Limb (tissue), 2 donors: Measurements from ENCODE around the gene ALDH8A1.

Experiments used
- DNase-seq, 2 donors: peaks; one replicate each; pipeline ENCODE4 v3.0.0-alpha.2; 2016; ENCODE audit errors: extremely low spot score in 2 of 2

The ALDH8A1 gene

DNA sequence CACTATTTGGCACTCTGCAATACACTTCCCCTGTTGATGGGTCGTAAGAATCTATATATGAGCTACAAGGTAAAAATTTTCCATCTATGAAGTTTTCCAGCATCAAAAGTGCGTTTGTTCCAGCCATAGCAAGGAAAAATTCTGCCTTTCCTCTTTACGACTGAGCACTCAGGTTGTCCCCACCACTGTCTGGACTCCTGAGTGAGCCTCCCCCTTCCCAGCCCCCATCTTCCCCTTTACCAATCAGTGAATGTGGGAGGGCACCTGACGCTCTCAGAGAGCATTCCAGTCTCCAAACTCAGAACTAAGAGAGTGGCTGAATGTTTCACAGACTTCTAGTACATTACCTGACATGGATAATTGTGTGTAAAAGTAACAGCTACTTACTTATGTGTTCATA is at the start of gene ALDH8A1:
ALDH8A1 (minus strand) TSS at position 175 of the 400 bp plus-strand sequence; CDS start at position 127, 48 bp downstream.
- DNase-seq = no peak

DNA sequence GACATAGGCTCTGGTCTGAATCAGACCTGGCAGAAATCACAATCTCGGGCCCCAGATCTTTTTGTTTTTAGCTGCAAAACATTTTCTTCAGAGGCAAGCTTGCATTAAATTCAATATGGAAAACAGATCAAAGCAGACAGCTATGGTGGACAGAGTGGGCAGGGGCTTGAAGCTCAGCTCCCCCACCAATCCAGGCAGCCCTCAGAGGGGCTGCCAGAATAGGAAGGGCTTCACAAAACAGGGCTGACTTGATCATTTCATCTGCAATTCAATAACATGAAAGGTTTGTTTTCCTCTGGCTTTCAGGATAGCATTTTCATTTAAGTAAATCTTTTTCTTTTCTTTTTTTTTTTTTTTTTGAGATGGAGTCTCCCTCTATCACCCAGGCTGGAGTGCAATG is 49.2 kb upstream of the ALDH8A1 start:
- no peak for DNase-seq

DNA sequence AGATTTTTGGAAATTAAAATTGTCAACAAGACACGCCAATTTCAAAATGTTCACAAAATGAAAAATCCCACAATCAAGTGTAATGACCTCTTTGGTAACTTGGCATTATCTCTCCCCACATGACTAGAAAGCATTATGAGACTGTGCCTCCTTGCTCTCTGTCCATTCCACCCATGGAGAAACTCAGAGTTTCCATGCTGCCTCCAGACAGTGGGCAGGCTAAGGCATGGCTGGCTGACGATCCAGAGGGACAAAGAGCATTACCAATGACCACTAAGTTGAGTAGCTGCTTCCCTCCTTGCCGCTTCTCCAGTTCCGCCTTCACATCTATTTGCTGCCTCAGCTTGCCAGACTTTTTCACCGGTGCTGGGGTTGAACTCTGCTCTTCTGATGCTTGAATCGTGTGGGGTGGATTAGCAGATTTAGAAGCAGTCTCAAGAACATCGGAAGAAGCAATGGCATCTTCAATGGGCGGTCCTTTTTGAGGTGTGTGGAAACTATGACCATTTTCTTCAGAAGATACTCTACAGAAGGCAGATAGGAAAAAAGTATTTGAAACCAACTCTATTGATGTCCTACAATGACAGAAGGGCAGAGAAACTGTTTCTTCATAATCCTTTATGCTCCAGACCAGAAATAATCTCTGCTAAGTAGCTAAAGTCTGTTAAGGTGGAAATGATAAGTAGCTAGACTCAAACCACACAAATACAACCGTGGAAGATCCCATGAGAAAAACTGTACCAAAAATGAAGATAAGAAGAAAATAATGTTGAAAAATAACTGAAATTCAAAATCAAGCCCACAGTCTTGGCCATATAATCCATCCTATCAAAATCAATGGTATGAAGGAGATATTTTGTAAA is 47.5 kb upstream of the ALDH8A1 start:
- DNase-seq = no peak

GRCh38 chr6:134995536-134995935 is 45.6 kb upstream of the ALDH8A1 start:
- DNase-seq = no peak

DNA sequence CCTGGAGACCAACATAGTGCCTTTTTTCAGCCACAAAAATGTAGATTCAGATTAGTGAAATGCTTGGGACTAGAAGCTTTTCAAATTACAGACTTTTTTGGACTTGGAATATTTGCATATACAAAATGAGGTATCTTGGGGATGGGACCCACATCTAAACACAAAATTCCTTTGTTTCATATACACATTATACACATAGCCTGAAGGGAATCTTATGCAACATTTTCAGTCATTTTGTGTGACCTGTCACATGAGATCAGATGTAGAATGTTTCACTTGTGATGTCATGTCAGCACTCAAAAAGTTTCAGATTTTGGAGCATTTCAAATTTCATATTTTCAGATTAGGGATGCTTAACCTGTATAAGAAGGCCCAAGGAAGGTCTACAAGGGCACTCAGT is 44.5 kb upstream of the ALDH8A1 start:
- no peak for DNase-seq

- DNase-seq = no peak
Measured at GRCh38 chr6:134992155-134992554, 42.3 kb upstream of the ALDH8A1 start.

DNA sequence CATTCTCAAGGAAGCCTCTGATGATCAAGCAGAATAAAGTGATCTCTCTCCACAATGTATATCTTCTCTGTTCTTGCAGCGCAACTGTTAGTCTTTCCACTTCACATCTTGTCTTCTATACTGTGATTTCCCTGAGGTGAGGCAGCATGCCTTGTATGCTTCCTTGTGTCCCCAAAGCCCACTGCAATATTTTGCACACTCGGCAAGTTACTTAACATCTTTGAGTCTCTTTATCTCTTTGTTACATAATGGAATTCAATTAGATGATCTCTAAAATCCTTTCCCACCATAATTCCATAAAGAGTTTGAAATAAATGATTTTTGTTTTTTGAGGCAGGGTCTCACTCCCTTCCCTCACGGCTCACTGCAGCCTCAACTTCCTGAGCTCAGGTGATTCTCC is 40.4 kb upstream of the ALDH8A1 start:
- DNase-seq = no peak

DNA sequence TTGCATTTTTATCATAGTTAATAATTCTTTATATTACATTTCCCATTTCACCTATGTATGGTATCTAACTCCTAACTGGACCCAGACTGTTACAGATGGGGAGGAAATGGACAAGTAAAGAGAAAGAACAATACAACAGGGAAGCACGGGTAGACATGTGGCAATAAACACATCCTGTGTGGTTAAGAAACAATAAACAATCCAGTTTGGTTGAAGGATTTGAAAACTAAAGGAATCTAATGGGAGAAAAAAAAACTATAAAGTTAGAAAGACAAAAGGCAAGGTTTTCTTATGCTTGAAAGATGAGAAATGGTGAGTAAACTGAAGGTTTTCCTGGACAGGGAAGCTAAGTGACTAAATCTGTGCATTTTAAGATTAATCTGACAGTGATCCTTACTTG is 34.9 kb upstream of the ALDH8A1 start:
- DNase-seq = no peak

- no peak for DNase-seq
Measured at GRCh38 chr6:134983823-134984222, 33.9 kb upstream of the ALDH8A1 start.

- DNase-seq = no peak
Measured at GRCh38 chr6:134982161-134982560, 32.3 kb upstream of the ALDH8A1 start.

- no peak for DNase-seq
Measured at GRCh38 chr6:134980846-134981245, 30.9 kb upstream of the ALDH8A1 start.

DNA sequence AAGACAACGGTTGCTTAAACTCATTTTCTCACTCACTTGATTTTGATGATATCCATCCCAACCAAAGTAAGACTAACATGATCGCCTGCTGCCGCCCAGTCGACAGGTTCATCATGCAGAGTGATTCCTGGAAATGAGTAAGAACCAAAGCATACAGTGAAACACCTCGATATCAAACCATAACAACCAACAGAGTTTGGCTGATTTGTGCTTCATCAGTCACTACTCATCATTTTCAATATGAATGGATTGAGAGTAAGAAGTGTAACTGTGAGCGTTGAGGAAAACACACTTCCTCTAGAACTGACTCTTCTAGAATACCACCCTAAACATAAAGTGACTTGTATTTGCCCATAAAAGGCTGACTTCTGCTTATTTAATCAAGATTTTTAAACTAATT is 29.2 kb upstream of the ALDH8A1 start:
- DNase-seq = no peak

DNA sequence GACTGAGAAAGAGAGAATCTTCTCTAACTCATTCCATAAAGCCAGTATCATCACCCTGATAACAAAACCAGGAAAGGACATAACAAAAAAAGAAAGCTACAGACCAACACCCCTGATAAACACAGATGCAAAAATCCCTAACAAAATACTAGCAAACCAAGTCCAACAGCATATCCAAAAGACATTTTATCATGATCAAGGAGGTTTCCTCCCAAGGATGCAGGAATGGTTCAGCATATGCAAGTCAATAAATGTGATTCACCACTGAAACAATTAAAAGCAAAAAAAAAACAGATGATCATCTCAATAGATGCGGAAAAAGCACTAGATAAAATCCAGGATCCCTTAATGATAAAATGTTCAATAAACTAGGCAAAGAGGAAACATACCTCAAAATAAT is 24.5 kb upstream of the ALDH8A1 start:
- DNase-seq = no peak

DNA sequence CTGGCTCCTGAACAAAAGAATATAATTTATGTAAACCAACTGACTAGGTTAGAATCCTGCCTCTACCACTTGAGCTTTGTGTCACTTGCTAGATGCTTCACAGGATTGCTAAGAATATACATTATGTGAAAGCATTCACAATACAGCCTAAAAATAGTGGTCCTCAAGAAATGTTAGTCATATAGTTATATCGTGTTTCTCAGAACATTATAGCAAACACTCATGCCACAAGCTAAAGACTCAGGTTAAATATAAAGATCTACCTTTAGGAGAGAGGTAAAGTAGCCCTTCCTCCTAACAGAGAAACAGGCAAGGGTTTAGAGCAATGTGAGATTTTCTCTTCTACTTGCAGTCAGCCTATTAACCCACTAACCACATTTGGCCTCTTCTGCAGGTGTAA is 17.8 kb upstream of the ALDH8A1 start:
- DNase-seq = no peak

- no peak for DNase-seq
Measured at GRCh38 chr6:134964451-134965203, 14.7 kb upstream of the ALDH8A1 start.

DNA sequence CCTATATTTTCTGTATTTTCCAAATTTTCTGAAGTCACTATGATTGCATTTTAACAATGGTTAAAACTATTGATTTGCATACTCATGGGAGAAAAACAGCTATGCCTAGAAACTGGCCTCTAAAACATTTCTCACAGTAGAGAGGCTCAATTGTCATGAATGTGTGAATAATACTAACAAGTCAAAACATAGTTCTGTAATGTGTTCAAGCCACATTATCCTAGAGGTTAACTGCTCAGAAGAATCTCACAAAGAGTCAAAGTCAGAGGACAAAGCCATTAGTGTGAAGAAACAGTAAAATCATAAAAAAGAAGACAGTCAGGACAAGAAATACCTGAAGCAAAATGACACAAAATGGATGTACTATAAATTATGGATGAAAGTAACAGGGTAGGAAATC is 12.5 kb upstream of the ALDH8A1 start:
- DNase-seq = no peak

- no peak for DNase-seq
Measured at GRCh38 chr6:134961366-134961765, 11.5 kb upstream of the ALDH8A1 start.

- DNase-seq = no peak
Measured at GRCh38 chr6:134959603-134960002, 9.7 kb upstream of the ALDH8A1 start.

DNA sequence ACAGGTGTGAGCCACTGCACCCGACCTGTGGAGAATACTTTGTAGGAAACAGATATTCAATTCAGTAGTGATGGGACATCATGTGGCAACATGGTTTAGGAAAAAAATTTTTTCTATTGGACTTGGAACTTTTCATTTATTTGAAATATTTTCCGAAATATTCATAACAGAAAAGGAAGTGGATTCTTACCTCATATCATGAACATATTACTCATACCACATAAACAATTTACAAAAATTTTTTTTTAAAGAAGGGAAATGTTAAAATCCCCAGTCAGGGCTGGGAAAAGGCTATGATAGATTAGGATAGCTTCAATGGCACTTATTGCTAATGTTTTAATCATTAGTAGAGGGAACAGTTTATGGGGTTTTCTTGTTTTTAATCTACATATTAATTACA is 6.8 kb upstream of the ALDH8A1 start:
- DNase-seq = no peak

GRCh38 chr6:134956032-134956431 is 6.1 kb upstream of the ALDH8A1 start:
- DNase-seq = no peak

- no peak for DNase-seq
Measured at GRCh38 chr6:134954272-134955000, 4.5 kb upstream of the ALDH8A1 start.
